Tibial nerve (tissue), 4 donors: ENCODE results near the gene PHF3.

Experiments used
- CTCF ChIP-seq, 5 experiments: fragments of 200-600 bp in 3 of 5; fragments of 450-650 bp in 2 of 5; sonication (generic) in 3 of 5; IDR thresholded peaks; one replicate each; pipeline ENCODE4 v1.5.1; 2016 to 2019; ENCODE audit warnings: antibody characterized with exemption in 5 of 5, mild to moderate bottlenecking in 3 of 5, moderate library complexity in 2 of 5
- EP300 ChIP-seq, 2 donors: sonication (generic); formaldehyde crosslinking; IDR thresholded peaks; one replicate each; pipeline ENCODE4 v1.6.1; 2017; ENCODE audit warnings: antibody characterized with exemption in 2 of 2, mild to moderate bottlenecking in 1 of 2

- TF ChIP-seq CTCF (IDR thresholded peaks at IDR 0.05) (no peak), EP300 (IDR thresholded peaks at IDR 0.05) (no peak)
These were observed 41.0 kb downstream of the PHF3 start for GRCh38 chr6:63676412-63677114.
